HG02885 (cell line): ENCODE measurements around the gene SMAD3.

Experiments used
- ATAC-seq: cut with Tn5 transposase; IDR thresholded peaks from one replicate; pipeline ENCODE4 v1.9.1; 2021; ENCODE audit warnings: mild to moderate bottlenecking; ENCODE audit not compliant: unreplicated experiment, poor library complexity

SMAD3 gene

DNA sequence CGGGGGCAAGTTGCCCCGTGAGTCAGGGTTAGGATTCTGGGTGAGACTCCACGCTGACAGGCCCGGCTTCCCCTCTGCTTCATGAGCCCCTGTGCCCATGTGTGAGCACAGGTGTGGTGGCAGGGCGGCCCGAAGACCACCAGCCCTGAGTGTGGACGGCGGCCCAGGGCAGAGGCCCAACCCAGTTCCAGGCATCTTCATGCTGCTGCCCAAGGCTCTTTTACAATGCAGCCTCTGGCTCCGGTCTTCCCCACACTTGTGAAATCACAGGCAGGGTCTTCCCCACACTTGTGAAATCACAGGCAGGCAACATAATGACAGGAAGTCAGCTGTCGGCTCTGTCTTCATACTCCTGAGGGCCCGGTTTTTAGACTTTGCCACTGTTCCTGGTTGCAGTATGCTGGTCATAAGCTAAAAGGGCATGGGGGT is 110.3 kb downstream of the SMAD3 start:
- no peak for ATAC-seq

DNA sequence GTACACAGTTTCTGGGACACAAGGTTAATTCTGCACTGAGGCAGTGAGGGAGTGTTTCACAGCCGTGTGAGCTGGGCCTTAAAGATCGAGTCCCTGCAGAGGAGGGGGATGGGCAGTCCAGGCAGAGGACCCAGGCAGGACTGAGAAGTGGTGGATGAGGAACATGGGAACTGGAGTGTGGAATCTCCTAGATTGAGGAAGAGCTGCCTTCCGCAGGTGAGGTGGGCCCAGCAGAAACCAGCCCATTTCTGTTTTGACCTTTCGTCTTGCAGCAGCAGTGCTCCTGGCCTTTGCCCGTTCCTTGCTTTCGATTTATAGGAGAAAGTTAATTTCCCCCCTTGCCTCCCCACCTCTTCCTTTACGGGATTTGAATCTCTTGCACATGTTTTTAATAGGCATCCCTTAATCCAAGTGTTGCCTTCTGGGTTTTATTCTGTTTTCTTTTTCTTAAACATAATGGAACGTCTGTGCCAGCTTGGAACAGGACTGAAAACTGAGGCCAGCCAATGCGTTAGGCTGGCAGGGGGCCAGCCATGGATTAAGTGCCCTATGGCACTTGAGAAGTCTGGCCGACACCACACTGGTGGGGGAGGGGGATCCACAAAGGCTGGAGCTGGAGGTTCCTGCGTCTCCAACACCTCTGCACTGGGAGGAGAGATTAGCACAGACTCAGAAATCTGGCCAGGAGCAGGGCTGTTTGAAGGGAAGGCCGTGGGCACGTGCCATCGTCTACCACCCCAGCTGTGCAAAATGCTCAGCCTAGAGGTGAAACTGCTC is 111.0 kb downstream of the SMAD3 start:
- ATAC-seq = no peak

DNA sequence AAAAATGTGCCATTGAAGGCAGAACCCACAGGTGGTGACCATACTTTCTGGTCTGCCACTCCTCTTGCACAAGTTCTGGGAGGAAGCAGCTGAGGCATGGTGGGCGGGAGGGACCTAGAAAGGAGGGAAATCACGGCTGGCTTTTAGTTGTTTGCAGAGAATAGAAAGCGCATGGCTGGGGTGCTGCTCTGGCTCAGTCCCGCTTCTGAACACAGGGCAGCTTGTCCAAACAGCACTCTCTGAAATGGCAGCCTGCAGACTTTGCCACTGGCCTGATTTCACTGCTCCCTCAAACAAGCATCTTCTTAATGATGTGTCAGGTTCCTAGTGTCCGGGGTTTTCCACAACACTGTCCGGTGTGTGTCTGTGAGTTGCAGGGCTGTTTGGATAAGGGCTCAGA is 112.3 kb downstream of the SMAD3 start:
- ATAC-seq = no peak

DNA sequence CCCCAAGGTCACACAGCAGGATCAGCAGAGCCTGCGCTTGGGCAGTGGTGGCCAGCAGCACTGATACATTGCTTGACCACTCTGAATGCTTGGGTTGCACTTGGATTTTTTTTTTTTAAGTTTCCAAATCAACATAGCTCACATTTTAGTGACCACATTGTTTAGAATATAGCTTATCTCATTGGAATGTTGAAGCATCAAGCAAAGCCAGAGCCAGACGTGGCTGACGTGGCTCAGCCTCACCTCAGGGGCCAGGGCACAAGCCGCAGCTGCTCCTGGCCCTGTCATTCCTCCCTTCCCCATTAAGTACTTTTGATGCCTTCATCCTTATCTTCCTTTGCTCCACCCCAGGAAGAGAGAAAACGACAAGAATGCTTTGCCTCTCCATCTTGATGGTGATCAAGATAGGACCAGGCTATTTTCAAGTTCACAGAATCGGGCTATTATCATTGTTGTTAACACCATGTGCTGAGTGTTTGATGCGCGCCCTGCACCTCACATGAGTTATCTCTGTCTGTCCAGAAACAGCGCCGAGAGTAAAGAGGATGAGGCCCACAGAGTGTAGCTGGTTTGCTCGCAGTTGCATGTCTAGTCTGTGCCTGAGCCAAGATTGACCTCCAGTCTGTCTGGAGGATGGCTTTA is 113.3 kb downstream of the SMAD3 start:
- ATAC-seq = no peak

DNA sequence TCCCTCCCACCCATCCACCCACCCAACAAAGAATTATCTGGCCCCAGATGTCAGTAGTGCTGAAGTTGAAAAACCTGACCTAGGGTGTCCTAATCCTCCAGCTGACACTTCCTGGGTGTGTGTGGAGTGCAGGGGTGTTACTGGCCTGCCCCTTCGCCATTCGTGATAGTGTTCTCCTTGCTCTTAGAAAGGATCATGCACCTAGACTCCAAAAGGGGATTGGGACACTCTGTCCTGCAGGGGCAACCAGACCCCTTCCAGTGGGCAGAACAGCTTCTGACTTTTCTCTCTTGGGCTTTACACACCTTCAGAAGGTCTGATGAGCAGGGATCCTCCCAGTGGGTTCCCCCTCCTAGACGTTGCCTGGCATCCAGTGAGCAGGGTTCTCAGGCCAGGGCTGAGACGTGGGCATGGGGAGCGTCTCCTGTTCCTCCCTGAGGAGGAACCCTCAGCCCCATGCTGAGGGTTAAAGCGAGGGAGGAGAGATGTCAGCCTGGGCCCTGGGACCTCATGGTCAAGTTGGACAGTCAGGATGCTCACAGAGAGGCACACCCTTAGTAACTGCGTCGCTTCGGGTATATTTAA is 114.1 kb downstream of the SMAD3 start:
- ATAC-seq = no peak

DNA sequence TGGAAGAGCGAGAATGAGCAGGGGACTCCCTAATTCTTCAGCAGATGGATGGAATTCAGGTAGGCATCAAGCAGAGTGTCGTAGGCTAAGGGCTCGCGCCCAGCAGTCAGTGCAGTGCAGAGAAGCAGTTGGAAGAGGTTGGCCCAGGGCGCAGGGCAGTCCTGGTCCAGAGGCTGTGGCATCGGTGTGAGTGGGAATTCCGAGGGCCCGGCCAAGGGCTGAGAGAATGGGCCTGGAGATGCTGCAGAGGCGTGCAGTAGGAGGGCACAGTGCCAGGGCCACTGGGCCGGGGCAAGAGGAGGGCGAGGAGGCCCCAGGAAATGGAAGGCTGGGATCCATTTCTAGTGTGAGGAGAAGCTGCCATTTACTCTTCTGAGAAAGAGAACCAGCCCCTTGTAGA is 114.6 kb downstream of the SMAD3 start:
- no peak for ATAC-seq

DNA sequence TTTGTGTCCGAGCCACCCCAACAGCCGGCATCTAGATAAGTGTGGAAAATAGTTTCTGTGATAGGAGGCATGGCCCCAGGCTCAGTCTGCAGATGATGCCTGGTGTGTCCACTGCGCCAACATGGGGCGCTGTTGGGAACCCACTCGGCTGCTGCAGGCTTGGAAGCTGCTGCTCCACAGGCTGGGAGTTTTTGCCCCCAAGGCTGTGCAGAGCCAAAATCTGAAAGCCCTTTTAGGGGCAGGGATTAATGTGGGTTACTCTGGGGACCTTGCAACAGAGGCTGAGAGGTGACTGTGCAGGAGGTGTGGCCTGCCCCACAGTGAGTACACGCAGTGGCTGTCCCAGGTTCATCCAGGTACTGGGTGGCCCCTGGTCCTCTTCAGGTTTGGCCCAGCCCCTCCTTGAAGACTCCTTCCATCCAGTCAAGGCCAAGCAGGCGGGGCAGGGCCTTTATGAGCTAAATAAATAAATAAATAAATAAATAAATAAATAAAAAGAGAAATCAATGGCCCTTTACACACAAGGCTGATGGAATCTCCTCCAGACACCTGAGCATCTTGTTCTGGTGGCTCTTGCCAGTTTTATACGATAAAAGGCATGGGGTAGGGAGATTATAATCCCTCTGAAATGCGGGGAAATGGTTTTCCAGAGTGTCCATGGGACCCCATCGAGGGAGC is 115.3 kb downstream of the SMAD3 start:
- no peak for ATAC-seq

DNA sequence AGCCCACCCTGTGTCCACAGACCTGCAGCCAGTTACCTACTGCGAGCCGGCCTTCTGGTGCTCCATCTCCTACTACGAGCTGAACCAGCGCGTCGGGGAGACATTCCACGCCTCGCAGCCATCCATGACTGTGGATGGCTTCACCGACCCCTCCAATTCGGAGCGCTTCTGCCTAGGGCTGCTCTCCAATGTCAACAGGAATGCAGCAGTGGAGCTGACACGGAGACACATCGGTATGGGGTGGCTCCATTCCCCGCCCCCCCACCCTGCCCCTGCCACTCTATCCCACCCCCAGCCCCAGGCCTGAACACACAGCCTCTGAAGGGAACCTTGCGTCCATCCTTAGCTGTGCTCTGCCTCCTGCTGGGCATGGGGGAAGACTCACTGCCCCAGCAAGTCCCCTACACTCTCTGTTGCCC is 115.8 kb downstream of the SMAD3 start:
- no peak for ATAC-seq

DNA sequence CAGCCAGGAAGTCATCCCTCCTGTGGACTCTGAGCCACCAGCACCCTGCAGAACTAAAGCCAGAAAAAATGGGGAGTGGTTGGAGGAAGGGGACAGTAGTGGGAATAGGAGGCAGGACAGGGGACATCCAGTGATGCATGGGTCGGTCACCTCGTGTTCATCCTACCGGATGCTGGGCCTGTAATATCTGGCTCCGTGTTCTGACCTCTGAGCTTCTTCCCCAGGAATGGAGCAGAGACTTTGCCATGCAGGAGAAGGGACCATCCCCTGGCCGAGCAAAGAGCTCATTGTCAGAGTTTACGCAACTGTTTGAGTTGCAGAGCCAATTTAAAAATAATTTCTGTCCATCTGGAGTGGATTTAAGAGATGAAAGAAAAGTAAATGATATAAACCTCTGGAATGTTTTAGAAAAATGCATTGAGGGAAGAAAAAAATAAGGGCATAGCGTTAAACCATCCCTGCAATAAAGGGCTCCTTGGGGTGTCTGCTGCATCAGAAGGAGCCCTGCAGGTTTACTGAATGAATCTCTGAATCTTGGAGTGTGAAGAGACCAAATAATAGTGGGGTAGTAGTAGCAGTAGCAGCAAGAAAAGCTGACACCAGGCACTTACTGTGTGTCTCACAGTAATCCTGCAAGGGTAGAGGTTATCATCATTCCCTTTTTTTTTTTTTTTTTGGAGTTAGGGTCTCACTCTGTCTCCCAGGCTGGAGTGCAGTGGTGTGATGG is 118.2 kb downstream of the SMAD3 start:
- no peak for ATAC-seq

DNA sequence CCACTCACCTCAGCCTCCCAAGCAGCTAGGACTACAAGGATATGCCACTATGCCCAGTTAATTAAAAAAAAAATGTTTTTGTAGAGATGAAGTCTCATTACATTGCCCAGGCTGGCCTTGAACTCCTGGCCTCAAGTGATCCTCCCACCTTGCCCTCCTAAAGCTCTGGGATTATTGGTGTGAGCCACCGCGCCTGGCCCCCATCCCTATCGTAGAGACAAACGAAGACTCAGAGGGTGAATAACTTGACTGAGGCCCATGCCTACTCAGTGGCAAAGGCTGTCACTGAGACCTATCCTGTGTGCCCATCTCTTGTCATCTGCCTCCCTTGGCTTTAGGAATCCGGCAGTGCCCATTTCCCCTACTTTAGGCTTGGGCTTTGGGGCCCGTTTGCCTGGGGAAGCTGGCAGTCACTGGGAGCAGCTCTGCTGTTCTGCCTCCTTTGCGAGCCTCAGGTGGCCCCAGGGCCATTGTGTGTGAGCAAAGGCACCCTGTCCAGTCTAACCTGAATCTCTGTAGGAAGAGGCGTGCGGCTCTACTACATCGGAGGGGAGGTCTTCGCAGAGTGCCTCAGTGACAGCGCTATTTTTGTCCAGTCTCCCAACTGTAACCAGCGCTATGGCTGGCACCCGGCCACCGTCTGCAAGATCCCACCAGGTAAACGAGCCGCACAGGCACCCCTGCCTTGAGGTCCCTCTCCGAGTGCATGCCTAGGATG is 119.0 kb downstream of the SMAD3 start:
- no peak for ATAC-seq

DNA sequence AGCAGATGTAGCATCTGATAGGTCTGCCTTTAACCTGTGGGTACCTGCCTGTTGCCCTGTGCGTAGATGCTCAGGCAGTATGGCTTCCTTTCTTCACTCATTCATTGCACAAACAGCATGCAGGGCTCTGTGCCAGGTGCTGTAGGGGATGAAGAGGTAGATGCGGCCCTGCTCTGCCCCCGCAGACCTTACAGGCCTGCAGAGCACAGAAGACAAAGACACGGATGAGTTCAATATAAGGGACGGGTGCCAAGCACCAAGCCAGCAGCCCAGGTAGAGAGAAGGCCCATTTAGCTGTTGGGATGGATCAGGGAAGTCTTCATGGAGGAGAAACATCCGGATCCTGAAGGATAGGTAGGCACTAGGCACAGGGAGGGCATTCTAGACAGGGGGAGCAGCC is 119.6 kb downstream of the SMAD3 start:
- no peak for ATAC-seq

DNA sequence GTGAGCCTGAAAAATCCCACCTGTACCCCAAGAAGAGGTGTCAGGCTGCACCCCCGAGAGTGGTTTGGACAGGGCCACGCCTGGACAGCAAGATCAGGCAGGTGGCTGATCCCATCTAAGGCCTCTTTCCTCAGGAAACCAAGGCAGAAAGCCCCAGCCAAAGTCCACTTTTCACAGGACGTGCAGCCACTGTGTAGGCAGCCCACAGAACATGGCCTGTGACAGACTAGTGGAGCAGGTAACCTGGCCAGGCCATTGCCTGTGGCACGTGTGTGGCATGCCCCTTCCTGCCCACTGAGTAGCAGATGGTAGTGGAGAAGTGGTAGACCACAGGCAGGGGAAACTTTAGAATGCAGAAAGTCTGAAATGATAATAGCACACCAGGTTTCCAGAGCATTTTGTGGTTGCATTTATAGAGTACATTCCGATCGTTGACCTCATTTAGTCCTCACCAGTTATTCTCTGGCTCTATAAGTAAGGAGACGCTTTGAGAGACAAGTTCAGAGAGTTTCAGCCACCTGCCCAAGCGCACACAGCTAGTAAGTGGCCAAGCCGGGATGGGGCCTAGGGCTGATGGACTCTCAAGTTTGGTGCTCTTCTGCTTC is 120.3 kb downstream of the SMAD3 start:
- no peak for ATAC-seq

DNA sequence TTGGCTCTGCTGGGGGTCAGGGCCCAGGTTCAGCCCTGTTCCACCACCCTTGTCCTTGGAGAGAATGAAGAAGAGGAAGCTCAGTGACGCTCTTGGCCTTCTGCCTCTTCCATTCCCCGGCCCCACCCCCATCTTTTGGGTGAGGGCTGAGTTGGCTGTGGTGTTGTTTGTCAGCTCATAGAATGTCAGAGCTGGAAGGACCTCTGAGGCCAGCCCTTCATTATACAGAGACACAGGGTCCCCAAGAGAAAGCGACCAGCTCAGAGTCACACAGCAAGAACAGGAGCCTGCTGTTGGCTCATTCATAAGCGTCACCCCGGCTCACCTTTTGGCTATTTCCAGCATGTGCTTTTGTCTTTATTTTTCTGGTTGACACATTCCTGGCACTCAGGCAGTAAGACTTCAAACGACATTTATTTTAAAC is 120.8 kb downstream of the SMAD3 start:
- no peak for ATAC-seq

DNA sequence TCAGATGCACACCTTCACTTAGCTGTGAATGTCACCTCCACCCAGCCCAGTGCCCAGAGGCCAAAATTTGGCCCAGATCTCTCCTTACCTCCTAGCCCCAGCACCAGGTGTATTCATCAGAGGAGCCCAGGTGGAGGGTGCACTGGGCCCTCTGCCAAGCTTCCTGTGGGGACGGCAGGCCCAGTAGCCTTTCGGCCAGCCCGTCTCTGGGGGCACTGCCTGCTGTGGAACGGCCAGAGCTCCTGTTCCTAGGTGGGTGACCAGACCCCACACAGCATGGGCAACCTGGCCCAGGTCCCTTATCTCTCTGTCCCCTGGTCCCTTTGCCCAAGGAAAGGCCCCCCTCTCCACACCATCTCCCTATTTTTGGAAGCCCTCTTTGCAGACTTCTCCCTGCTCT is 121.3 kb downstream of the SMAD3 start:
- no peak for ATAC-seq

DNA sequence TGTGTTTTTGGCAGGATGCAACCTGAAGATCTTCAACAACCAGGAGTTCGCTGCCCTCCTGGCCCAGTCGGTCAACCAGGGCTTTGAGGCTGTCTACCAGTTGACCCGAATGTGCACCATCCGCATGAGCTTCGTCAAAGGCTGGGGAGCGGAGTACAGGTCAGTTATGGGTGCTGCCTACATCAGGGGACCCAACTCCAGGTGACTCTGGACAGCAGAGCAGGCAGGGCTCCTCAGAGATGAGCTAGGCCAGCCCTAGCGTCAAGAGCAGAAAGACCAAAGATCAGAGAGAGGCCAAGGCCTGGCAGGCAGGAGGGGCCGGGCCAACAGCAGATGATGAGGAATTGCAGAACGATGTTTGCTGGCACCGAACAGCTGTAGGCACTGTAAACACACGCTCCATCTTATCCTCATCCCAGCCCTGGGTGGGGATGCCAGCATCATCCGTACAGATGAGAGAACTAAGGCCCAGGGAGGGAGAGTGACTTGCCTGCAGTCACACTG is 122.0 kb downstream of the SMAD3 start:
- ATAC-seq = no peak

DNA sequence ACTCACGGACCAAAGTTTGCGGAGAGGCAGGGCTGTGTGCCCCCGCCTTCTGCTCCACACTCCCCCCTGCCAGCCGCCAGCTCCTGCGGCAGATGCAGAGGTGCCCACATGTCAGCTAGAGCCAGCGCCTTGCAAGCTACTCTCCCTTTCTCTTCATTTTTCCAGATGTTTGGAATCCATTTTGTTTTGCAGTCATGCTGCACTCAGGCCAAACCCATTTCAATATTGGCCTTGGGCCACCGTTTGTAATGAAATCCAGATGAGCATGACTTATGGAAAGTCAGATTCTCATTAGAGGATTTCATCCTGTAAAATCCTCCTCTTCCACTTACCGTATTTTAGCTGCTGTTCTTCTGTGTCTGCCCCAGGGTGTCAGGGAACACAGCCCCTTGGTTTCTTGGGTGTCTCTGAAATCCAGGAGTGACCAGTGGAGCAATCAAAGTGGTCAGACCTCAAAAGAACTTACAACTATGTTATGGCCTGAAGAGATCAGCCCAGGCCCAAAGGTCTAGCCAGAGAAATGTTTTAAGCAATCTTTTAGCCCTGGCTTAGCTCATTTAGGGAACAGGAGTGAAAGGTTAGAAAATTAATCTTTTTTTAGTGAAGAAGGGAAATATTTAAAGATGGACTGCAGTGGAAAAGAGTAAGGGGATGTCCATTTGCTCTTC is 123.3 kb downstream of the SMAD3 start:
- ATAC-seq = no peak

DNA sequence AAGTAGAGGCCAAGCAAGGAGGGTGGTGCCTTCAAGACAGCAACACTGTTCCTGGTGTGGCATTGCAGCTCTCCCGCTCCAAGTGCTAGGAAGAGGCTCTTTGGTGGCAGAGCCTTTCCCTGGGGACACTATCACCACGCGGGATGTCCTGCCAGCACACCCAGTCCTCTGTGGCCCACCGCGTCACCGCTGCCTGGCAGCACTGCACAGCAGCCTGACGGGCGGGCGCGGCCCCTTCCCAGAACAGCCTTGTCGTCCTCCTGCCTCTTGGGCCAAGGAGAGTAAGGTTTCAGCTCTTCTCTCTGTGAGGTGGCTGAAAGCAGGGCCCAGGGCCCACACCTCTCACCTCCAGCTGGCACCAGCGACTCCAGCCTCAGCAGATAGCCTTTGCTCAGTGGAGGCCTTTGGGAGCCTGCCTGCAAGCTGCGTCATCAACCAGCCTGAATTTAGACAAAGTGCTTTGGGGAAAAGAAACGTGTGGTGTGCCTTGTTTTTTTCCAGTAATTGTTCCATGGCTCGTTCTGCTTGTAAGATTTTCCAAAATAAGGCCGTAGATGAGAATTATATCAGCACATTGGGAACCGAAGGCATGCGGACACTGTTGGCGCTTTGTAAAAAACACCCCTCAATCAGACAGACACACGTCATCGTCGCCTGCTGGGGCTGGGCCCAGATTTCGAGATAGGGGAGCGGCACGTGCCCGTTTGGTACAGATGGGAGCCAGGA is 124.1 kb downstream of the SMAD3 start:
- ATAC-seq = no peak

DNA sequence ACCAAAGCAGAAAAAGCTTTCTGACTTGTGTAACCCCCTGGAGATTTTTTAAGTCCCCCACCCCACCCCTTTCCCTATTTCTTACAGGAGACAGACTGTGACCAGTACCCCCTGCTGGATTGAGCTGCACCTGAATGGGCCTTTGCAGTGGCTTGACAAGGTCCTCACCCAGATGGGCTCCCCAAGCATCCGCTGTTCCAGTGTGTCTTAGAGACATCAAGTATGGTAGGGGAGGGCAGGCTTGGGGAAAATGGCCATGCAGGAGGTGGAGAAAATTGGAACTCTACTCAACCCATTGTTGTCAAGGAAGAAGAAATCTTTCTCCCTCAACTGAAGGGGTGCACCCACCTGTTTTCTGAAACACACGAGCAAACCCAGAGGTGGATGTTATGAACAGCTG is 124.9 kb downstream of the SMAD3 start:
- no peak for ATAC-seq
